C4-2B (cell line): ENCODE measurements around the gene BUB1.

Experiments used
- ZFX ChIP-seq: fragments of 450-650 bp; IDR thresholded peaks from 2 replicates; pipeline ENCODE4 v1.6.1; 2017
- TF ChIP-seq, protein P1 (sequence below): fragments of 450-650 bp; conservative IDR thresholded peaks from 2 replicates; pipeline ENCODE4 v1.5.1; 2017; ENCODE audit warnings: mild to moderate bottlenecking

DNA sequence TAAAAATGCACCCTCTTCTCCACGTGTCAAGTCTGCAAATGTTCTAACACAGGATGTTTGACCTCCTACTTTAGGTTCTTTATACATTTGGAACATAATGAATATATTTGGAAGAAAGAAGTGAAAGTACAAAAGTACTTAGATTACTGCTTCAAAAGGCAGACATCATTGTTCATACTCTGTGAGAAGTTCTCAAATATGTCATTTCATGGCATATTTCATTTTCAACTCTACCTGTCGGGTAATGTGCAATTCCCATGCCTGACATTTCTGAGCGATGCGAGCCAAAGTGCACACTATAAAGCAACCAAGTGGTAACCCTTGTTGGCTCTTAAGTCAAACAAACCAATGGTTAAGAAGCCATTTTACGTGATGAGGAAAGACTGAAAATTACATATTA lies 7.0 kb downstream of the BUB1 start:
- TF ChIP-seq, protein P1, sequence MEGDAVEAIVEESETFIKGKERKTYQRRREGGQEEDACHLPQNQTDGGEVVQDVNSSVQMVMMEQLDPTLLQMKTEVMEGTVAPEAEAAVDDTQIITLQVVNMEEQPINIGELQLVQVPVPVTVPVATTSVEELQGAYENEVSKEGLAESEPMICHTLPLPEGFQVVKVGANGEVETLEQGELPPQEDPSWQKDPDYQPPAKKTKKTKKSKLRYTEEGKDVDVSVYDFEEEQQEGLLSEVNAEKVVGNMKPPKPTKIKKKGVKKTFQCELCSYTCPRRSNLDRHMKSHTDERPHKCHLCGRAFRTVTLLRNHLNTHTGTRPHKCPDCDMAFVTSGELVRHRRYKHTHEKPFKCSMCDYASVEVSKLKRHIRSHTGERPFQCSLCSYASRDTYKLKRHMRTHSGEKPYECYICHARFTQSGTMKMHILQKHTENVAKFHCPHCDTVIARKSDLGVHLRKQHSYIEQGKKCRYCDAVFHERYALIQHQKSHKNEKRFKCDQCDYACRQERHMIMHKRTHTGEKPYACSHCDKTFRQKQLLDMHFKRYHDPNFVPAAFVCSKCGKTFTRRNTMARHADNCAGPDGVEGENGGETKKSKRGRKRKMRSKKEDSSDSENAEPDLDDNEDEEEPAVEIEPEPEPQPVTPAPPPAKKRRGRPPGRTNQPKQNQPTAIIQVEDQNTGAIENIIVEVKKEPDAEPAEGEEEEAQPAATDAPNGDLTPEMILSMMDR: no peak
- TF ChIP-seq ZFX: no peak
